Vagina (tissue), 2 donors: ENCODE results near the gene CST9L.

ENCODE experiments used
- POLR2A ChIP-seq, 2 donors: fragments of 450-650 bp; IDR thresholded peaks; one replicate each; pipeline ENCODE4 v1.6.1; 2017; ENCODE audit warnings: antibody characterized with exemption in 2 of 2, mild to moderate bottlenecking in 2 of 2, moderate library complexity in 2 of 2
- TF ChIP-seq, protein P1 (sequence below), 3 experiments: fragments of 450-650 bp in 2 of 3; fragments of 200-600 bp in 1 of 3; sonication (generic) in 1 of 3; IDR thresholded peaks; one replicate each; pipeline ENCODE4 v1.5.1; 2017 to 2019; ENCODE audit warnings: antibody characterized with exemption in 3 of 3, mild to moderate bottlenecking in 2 of 3, moderate library complexity in 2 of 3

DNA sequence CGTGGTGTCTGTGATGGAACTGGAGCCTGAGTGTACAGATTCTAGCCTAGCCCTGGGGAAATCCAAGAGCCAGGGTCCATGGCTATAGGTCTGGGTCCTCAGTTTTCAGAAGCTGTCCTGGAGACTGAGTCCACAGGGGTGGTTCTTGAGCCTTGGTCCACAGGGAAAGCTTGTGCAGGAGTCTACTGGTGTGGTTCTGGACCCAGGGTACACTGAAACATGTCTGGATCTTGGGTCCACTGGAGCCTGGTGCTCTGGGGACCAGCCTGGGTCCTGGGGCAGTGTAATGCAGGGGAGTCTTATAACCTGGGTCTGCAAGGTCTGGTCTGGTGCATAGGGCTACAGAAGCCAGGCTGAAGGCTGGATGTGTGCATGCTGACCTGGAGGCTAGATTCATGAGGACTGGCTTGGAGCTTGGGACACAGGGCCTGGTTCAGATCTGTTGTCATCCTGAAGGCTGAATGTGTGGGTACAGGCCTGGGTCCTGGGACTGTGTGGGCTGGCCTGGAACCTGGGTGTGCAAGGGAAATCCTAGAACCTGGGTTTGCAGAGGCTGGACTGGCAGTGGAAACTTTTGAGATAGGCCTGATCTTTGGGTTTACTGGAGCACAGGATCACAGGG is 5.5 kb downstream of the CST9L start:
- TF ChIP-seq, protein P1, sequence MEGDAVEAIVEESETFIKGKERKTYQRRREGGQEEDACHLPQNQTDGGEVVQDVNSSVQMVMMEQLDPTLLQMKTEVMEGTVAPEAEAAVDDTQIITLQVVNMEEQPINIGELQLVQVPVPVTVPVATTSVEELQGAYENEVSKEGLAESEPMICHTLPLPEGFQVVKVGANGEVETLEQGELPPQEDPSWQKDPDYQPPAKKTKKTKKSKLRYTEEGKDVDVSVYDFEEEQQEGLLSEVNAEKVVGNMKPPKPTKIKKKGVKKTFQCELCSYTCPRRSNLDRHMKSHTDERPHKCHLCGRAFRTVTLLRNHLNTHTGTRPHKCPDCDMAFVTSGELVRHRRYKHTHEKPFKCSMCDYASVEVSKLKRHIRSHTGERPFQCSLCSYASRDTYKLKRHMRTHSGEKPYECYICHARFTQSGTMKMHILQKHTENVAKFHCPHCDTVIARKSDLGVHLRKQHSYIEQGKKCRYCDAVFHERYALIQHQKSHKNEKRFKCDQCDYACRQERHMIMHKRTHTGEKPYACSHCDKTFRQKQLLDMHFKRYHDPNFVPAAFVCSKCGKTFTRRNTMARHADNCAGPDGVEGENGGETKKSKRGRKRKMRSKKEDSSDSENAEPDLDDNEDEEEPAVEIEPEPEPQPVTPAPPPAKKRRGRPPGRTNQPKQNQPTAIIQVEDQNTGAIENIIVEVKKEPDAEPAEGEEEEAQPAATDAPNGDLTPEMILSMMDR (IDR thresholded peaks at IDR 0.05): no peak
- no peak for TF ChIP-seq POLR2A (IDR thresholded peaks at IDR 0.05)
